Activated CD4-positive, alpha-beta memory T cell treated with anti-CD3 and anti-CD28 coated beads for 36 hours (primary cell): ENCODE data around the gene SDK1. TPM values are rescaled to one million over a fixed set of nuclear protein-coding genes. Genes with fewer than 3 reads are reported as not detected.

Experiments
- CTCF ChIA-PET: fragments of 350-600 bp; sonication (Branson Sonifier 250); formaldehyde crosslinking; loops from one replicate; lab custom pipeline; 2021; ENCODE audit warnings: antibody characterized with exemption, inconsistent platforms; lab: Charles Lee
- POLR2A ChIA-PET: fragments of 350-600 bp; sonication (Branson Sonifier 250); formaldehyde crosslinking; loops from one replicate; lab custom pipeline; 2021; ENCODE audit warnings: antibody characterized with exemption; lab: Charles Lee
- DNase-seq: peaks from one replicate; pipeline ENCODE4 v3.0.0-alpha.2; 2020
- H3K27ac Mint-ChIP-seq: one replicate; pipeline ENCODE4 v1.8.0; 2021; ENCODE audit warnings: mixed read lengths
- H3K27me3 Mint-ChIP-seq: one replicate; pipeline ENCODE4 v1.8.0; 2021; ENCODE audit warnings: mixed read lengths
- H3K36me3 Mint-ChIP-seq: one replicate; pipeline ENCODE4 v1.8.0; 2021; ENCODE audit warnings: mixed read lengths
- H3K4me1 Mint-ChIP-seq: one replicate; pipeline ENCODE4 v1.8.0; 2021; ENCODE audit warnings: low read depth, mixed read lengths
- H3K4me3 Mint-ChIP-seq: one replicate; pipeline ENCODE4 v1.8.0; 2021; ENCODE audit warnings: mild to moderate bottlenecking, mixed read lengths
- H3K9me3 Mint-ChIP-seq: one replicate; pipeline ENCODE4 v1.8.0; 2021; ENCODE audit warnings: mixed read lengths
- intact Hi-C: fragments of 100-400 bp; cut with micrococcal nuclease; formaldehyde crosslinking; loops from one replicate; pipeline ENCODE4 v1.15.1; 2023
- total RNA-seq, 2 experiments: library from RNA; stranded (reverse); gene quantifications; one replicate each; pipeline ENCODE4 v1.2.3, GENCODE V29; 2021

SDK1 gene
- total RNA-seq, 2 experiments from 2014 or later, result 0.14 to 0.24 TPM

- CTCF ChIA-PET, result no interaction called here
- POLR2A ChIA-PET, result no interaction called here
- Mint-ChIP-seq H3K4me3 (no peak overlapping the region), H3K9me3 (no peaks in the 10 kb centered on the region), H3K27me3 (no peaks in the 10 kb centered on the region), H3K4me1 (no peaks in the 10 kb centered on the region), H3K27ac (no peak overlapping the region), H3K36me3 (no peaks in the 10 kb centered on the region)
- DNase-seq, result no peak
- intact Hi-C loops, result no loop called here
These were observed 226.6 kb downstream of the SDK1 start for GRCh38 chr7:3527496-3528124.

- H3K9me3 Mint-ChIP-seq, result no peaks in the 10 kb centered on the region
- no peak for DNase-seq
- no peaks in the 10 kb centered on the region for H3K36me3 Mint-ChIP-seq
- H3K4me1 Mint-ChIP-seq, result no peaks in the 10 kb centered on the region
- POLR2A ChIA-PET, result no interaction called here
- intact Hi-C loops, result no loop called here
- H3K27ac Mint-ChIP-seq, result no peak overlapping the region
- CTCF ChIA-PET, result no interaction called here
- H3K4me3 Mint-ChIP-seq, result no peak overlapping the region
- H3K27me3 Mint-ChIP-seq, result no peaks in the 10 kb centered on the region
These were observed 232.0 kb downstream of the SDK1 start for GRCh38 chr7:3533040-3533439.

GRCh38 chr7:3537210-3537875 lies 236.3 kb downstream of the SDK1 start:
- H3K36me3 Mint-ChIP-seq, result no peaks in the 10 kb centered on the region
- CTCF ChIA-PET, result no interaction called here
- H3K27ac Mint-ChIP-seq, result no peak overlapping the region
- H3K27me3 Mint-ChIP-seq, result no peaks in the 10 kb centered on the region
- DNase-seq, result no peak
- no peaks in the 10 kb centered on the region for H3K4me1 Mint-ChIP-seq
- no peaks in the 10 kb centered on the region for H3K9me3 Mint-ChIP-seq
- POLR2A ChIA-PET, result no interaction called here
- intact Hi-C loops, result no loop called here
- no peak overlapping the region for H3K4me3 Mint-ChIP-seq

- DNase-seq, result no peak
- H3K9me3 Mint-ChIP-seq, result no peaks in the 10 kb centered on the region
- no peak overlapping the region for H3K4me3 Mint-ChIP-seq
- ChIA-PET POLR2A (no interaction called here), CTCF (no interaction called here)
- no peaks in the 10 kb centered on the region for H3K36me3 Mint-ChIP-seq
- intact Hi-C loops, result no loop called here
- H3K27me3 Mint-ChIP-seq, result no peaks in the 10 kb centered on the region
- no peak overlapping the region for H3K27ac Mint-ChIP-seq
- H3K4me1 Mint-ChIP-seq, result no peaks in the 10 kb centered on the region
These were observed 237.0 kb downstream of the SDK1 start for GRCh38 chr7:3538041-3538440.

DNA sequence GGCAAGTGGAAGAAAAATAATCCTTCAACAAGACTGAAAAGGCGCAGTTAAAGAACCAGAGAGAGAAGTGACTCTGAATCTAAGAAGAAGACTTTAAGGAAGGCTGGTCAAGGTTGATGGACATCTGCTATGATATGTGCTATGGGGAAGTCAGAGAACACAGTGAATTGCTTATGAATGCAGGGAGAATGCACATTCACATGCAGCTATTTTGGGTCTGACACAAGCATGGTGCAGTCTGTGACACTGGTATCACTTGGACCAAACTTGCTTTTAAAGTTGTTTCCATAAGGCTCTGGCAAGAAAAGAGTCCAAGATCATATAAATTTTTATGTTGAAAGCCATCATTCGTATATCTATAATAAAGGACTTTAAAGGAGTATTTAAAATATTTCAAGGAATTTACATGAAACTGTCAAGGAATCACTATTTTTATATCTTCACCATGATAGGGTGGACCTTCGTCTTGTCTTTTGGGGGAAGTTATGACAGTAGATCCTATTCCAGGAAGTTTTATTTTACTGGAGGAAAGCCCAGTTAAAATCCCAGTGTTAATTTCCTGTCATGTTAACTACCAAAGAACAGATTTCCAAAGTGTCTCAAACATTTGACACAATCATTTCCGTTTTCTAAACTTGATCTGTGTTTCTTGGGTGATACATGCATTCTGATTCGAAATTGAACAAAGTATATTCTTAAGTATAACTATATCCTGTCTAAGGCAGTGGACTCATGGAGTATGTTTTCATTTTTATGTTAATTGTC lies 239.6 kb downstream of the SDK1 start:
- Mint-ChIP-seq H3K4me1 (no peaks in the 10 kb centered on the region), H3K36me3 (no peaks in the 10 kb centered on the region), H3K27me3 (no peaks in the 10 kb centered on the region), H3K27ac (no peak overlapping the region), H3K4me3 (no peak overlapping the region), H3K9me3 (no peaks in the 10 kb centered on the region)
- ChIA-PET POLR2A (no interaction called here), CTCF (no interaction called here)
- intact Hi-C loops, result no loop called here
- DNase-seq, result no peak

- Mint-ChIP-seq H3K4me1 (no peaks in the 10 kb centered on the region), H3K27me3 (peaks cover 3% of the 10 kb centered on the region), H3K36me3 (no peaks in the 10 kb centered on the region), H3K9me3 (no peaks in the 10 kb centered on the region), H3K4me3 (no peak overlapping the region), H3K27ac (no peak overlapping the region)
- intact Hi-C loops, result no loop called here
- DNase-seq, result no peak
- POLR2A ChIA-PET, result no interaction called here
- CTCF ChIA-PET, result no interaction called here
These were observed 243.2 kb downstream of the SDK1 start for GRCh38 chr7:3544202-3544601.

- no peak overlapping the region for H3K27ac Mint-ChIP-seq
- no peak for DNase-seq
- no peaks in the 10 kb centered on the region for H3K4me1 Mint-ChIP-seq
- intact Hi-C loops, result no loop called here
- H3K9me3 Mint-ChIP-seq, result no peaks in the 10 kb centered on the region
- POLR2A ChIA-PET, result no interaction called here
- CTCF ChIA-PET, result no interaction called here
- no peak overlapping the region for H3K4me3 Mint-ChIP-seq
- H3K36me3 Mint-ChIP-seq, result no peaks in the 10 kb centered on the region
- H3K27me3 Mint-ChIP-seq, result peaks cover 11% of the 10 kb centered on the region
These were observed 247.8 kb downstream of the SDK1 start for GRCh38 chr7:3548815-3549214.

- Mint-ChIP-seq H3K27me3 (peaks cover 13% of the 10 kb centered on the region), H3K27ac (no peak overlapping the region), H3K4me3 (no peak overlapping the region), H3K9me3 (no peaks in the 10 kb centered on the region), H3K4me1 (no peaks in the 10 kb centered on the region), H3K36me3 (no peaks in the 10 kb centered on the region)
- ChIA-PET POLR2A (no interaction called here), CTCF (no interaction called here)
- DNase-seq, result no peak
- intact Hi-C loops, result no loop called here
These were observed 248.5 kb downstream of the SDK1 start for GRCh38 chr7:3549601-3550000.

GRCh38 chr7:3551536-3551935 lies 250.5 kb downstream of the SDK1 start:
- Mint-ChIP-seq H3K9me3 (no peaks in the 10 kb centered on the region), H3K27me3 (peaks cover 16% of the 10 kb centered on the region), H3K27ac (no peak overlapping the region), H3K4me3 (no peak overlapping the region), H3K36me3 (no peaks in the 10 kb centered on the region), H3K4me1 (no peaks in the 10 kb centered on the region)
- DNase-seq, result no peak
- ChIA-PET CTCF (no interaction called here), POLR2A (interaction anchor here (0.6 kb wide), 1 partner anchor 90 kb away, joined by 5 read pairs; no protein-coding TSS in a partner anchor)
- intact Hi-C loops, result no loop called here

- ChIA-PET CTCF (no interaction called here), POLR2A (no interaction called here)
- no peak for DNase-seq
- no peaks in the 10 kb centered on the region for H3K9me3 Mint-ChIP-seq
- H3K27ac Mint-ChIP-seq, result no peak overlapping the region
- H3K36me3 Mint-ChIP-seq, result no peaks in the 10 kb centered on the region
- no peaks in the 10 kb centered on the region for H3K4me1 Mint-ChIP-seq
- H3K27me3 Mint-ChIP-seq, result peaks cover 16% of the 10 kb centered on the region
- intact Hi-C loops, result no loop called here
- H3K4me3 Mint-ChIP-seq, result no peak overlapping the region
These were observed 251.4 kb downstream of the SDK1 start for GRCh38 chr7:3552499-3552898.

DNA sequence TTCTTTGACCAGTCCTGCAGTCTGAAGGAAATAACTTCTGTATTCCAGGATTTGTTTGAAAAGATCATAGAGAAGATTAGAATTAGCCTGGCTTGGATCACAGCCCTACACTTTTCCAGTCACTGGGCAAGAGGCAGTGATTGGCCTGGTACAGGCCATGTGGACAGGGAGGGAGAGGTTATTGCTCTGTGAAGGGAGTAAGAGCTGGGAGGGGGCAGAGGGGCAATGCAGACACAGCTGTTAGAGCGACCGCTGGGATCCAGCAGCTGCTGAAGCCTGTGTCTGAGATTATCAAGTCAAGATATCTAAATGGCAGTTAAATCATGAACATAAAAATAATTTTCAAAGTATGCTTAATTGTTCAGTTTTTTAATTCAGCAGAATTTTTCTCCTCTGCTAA lies 257.3 kb downstream of the SDK1 start:
- POLR2A ChIA-PET, result no interaction called here
- CTCF ChIA-PET, result no interaction called here
- H3K27ac Mint-ChIP-seq, result no peak overlapping the region
- H3K4me1 Mint-ChIP-seq, result peaks cover 2% of the 10 kb centered on the region
- intact Hi-C loops, result no loop called here
- no peak for DNase-seq
- H3K9me3 Mint-ChIP-seq, result no peaks in the 10 kb centered on the region
- peaks cover 5% of the 10 kb centered on the region for H3K27me3 Mint-ChIP-seq
- no peak overlapping the region for H3K4me3 Mint-ChIP-seq
- H3K36me3 Mint-ChIP-seq, result no peaks in the 10 kb centered on the region

- no peak overlapping the region for H3K4me3 Mint-ChIP-seq
- H3K4me1 Mint-ChIP-seq, result peaks cover 2% of the 10 kb centered on the region
- intact Hi-C loops, result no loop called here
- H3K27ac Mint-ChIP-seq, result no peak overlapping the region
- no peaks in the 10 kb centered on the region for H3K36me3 Mint-ChIP-seq
- CTCF ChIA-PET, result no interaction called here
- H3K9me3 Mint-ChIP-seq, result no peaks in the 10 kb centered on the region
- no peak for DNase-seq
- POLR2A ChIA-PET, result no interaction called here
- H3K27me3 Mint-ChIP-seq, result peaks cover 2% of the 10 kb centered on the region
These were observed 258.2 kb downstream of the SDK1 start for GRCh38 chr7:3559278-3559677.
